K562 treated with DMSO at 1 percent for 48 hours (cell line): ENCODE measurements around the gene FCHSD1. TPM values are rescaled to one million over a fixed set of nuclear protein-coding genes. Genes with fewer than 3 reads are reported as not detected.

Experiments used
- total RNA-seq: library from RNA; unstranded; fragments of 300-600 nt; gene quantifications from 2 replicates; pipeline ENCODE4 v1.2.3, GENCODE V29; 2022; ENCODE audit warnings: low replicate concordance; ENCODE audit errors: extremely low read depth

Gene FCHSD1
- total RNA-seq: not detected in 2 replicates

DNA sequence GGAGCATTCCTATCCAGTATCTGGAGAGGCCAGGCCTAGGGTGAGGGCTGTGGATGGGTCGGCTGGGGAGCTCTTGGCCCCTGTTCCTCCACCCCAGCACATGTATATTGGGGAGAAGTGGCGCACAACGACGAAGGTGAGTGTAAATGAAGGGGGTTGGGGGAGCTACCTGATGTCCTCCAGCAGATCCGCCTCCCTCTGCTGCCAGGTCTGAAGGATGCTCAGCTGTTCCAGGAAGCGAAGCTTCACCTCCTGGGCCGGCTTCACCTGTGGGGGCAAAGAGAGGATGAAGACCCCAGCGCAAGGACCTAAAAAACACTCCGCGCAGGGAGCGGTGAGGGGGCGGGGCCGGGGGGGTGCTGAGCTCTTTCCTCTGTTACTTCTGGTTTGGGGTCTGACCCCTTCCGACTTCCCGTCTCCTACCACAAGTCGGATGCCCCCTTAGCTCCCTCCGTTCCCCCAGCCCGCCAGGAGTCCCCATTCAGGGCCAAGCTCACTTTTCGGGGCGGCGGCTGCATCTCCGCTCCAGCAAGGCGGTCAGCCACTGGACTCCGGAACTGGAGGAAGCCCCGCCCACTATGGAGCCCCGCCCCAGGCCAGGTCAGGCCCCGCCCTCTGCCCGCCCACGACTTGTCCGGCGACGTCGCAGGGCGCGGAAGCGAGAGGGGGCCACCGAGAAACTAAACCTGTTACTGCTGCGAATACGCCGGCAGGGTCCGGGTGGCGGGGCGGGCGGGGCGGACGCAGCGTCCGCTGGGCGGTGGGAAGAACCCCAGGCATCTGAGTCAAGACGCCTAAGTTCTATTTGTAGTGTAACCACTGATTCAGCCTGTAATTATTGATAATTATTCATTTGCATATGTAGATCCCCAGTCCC is at the start of gene FCHSD1:
Gene FCHSD1 (minus strand): TSS at position 568 of the 877 bp plus-strand sequence. CDS start 50 bp downstream, at position 518.

DNA sequence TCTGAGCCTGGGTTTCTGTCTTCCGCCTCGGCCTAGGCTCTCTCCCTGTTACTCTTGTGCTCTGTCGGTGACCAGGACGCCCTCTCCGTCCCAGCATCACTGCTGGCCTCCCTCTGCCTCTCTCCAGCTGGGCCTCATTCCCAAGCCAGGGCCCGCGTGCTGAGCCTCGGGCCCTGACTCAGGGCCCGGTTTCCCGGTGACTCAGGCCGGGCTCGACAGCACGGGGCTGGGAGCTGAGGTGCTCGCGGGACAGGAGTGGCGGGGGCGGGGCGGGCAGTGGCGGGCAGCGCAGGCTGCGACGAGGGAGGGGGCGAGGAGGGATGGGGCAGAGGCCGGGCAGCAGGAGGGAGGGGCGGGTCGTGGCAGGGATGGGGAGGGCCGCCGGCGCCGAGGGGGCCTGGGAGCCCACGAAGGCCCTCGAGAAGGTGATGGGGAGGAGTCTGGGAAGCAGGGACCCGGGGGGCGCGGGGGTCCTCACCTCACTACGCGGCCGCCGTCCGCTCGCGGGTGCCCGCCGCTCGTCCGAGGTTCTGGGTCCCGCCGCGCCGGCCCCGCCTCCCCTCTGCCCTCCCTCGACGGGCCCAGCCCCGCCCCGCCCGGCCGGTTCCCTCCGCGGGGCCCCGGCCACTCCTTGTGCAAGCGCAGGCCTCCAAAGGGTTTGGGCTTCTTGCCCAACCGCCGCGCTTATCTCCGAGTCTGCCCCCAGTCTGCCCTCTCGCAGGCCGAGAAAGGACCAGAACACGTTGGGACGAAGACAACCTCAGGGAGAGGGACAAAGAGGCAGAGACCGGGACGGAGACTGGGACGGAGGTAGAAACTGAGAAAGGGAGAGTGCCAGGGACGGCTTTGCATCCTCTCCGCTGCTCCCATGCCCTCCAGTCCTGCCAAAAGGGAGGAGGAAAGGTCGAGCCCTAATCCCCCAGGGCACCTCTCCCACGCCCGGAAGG is 30.8 kb upstream of the FCHSD1 start, which contains the start of gene ARAP3:
Gene ARAP3 (minus strand): TSS at position 536 of the 947 bp plus-strand sequence. CDS start 1,744 bp downstream, outside the sequence.

DNA sequence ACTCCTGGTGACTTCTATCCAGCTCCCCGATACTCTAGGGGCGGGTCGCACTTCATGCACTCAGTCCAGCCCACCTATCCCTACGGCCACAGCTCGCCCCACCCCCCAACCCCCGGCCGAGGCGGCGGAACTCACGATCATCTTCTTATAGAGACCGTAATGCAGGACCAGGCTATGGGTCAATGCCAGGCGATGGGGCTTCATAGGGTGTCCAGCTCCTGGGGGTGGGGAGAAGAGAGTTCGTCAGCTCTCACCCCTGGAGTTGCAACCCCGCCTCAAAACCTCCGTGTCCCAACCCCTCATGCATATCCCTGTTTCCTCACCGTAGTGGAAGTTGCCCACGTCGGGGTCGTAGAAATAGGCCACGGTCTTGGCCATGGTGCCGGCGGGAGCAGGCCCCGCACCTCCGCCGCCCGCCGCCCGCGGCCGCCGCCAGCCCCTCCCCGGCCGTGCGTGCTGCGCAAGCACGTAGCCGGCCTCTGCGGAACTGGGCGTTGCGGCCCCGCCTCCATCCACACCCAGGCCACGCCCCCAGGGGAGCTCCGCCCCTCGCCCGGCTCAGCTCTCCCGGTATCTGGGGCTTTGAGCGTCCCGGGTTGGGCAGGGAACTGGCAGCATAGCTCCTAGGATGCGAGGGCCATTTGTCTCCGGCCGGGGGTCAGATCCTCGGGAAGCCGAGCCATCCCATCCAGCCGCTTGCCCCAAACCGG is 14.7 kb downstream of the FCHSD1 start, which contains the start of the genes HDAC3 and RELL2:
Gene HDAC3 (minus strand): TSS at position 437 of the 710 bp plus-strand sequence. CDS start 59 bp downstream, at position 378.
Gene RELL2 (plus strand): TSS at position 585 of the 710 bp plus-strand sequence. CDS start 1,229 bp downstream, outside the sequence.

DNA sequence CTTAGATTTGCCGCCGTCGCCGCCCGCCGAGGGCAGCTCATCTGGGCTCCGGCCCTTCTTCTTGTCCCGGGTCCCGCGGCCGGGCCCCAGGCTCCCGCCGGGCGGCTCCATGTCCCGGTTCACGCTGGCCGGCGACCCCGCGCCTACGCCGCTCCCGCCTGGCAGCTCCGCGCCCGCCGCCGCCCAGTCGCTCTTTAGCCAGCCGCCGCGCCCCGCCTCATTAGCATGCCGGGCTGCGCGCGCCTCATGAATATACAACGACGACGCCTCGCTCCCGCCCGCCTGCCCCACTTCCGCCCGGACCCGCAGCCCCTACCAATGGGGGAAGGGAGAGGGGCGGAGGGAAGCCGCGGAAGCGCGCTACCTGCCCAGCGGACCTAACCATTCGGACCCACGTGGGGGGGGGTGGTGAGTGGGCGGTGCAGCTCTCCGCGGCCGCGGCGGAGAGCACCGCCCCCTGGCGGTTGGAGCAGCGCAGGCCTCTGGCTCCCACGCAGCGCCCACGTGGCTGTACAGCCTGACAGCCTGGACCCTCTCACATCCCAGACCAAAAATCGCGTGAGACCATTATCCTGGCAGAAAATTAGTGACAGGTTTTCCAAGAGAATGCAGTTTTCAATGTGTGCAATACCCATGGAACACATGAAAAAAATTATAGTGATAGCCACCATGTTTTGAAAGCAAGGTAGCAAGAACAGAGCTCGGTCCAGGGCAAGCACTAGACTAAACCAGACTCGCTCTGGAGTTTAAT is 32.2 kb downstream of the FCHSD1 start, which contains the start of gene DIAPH1:
Gene DIAPH1 (minus strand): TSS at position 197 of the 751 bp plus-strand sequence. CDS start 86 bp downstream, at position 111.

Other genes starting within 250 kb of the FCHSD1 start
- not detected in 2 replicates for gene PCDHGA9, start 248.6 kb downstream of the FCHSD1 start, total RNA-seq
- not detected in 2 replicates for gene PCDHGB6, start 243.4 kb downstream of the FCHSD1 start, total RNA-seq
- gene PCDHGA10, start 238.4 kb downstream of the FCHSD1 start, total RNA-seq: not detected in 2 replicates
- not detected in 2 replicates for gene PCDHGB7, start 233.7 kb downstream of the FCHSD1 start, total RNA-seq
- not detected in 2 replicates for gene PCDHGA11, start 230.4 kb downstream of the FCHSD1 start, total RNA-seq
- gene PCDHGA12, start 220.9 kb downstream of the FCHSD1 start, total RNA-seq: not detected in 2 replicates
- not detected in 2 replicates for gene PCDHGC3, start 175.5 kb downstream of the FCHSD1 start, total RNA-seq
- not detected in 2 replicates for gene PCDHGC4, start 166.4 kb downstream of the FCHSD1 start, total RNA-seq
- not detected in 2 replicates for gene PCDHGC5, start 162.3 kb downstream of the FCHSD1 start, total RNA-seq
- 287 TPM in 1 of 2 replicates, not detected in the other for gene DIAPH1, start 32.4 kb downstream of the FCHSD1 start, total RNA-seq
- gene HDAC3, start 14.6 kb downstream of the FCHSD1 start, total RNA-seq: not detected in 2 replicates
- gene RELL2, start 14.4 kb downstream of the FCHSD1 start, total RNA-seq: not detected in 2 replicates
- not detected in 2 replicates for gene ARAP3, start 30.8 kb upstream of the FCHSD1 start, total RNA-seq
- not detected in 2 replicates for gene PCDH1, start 227.0 kb upstream of the FCHSD1 start, total RNA-seq